HG03460 (cell line): Measurements from ENCODE around the gene GSTP1.
A peak's percentile ranks its signal among the peaks of the same experiment; 100 is the strongest.
"Not testable (repeated sequence)": the region's sequence is repeated elsewhere in the genome, so short reads cannot be mapped to it uniquely, and the experiment has no call there.

Source experiments
- ATAC-seq: cut with Tn5 transposase; IDR thresholded peaks from one replicate; pipeline ENCODE4 v1.9.1; 2021; ENCODE audit not compliant: unreplicated experiment

Gene GSTP1

GRCh38 chr11:67583247-67584204, at the start of gene GSTP1:
TSS of gene GSTP1 (plus strand) at chr11:67583812. CDS start at chr11:67583844, 32 bp downstream.
- ATAC-seq: peak; percentile 39

GRCh38 chr11:67534070-67534679, 49.4 kb upstream of the GSTP1 start:
- no peak for ATAC-seq

DNA sequence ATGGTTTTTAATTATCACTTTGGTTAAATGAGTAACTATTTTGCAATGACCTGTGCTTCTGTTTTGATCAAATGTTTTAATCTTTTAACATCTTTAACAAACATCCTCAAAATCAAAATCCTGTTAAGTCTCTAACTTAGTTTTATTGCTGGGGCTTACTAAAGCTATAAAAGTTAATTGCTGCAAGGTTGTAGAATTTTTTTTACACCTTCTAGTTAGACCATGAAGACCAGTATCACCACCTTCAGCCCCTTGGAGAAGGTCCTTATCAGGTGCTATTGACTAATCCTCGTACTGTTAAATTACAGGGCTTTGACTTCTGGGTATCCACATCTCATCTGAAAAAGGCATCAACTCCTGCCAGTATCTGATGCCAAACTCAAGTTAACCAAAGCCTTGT, 48.1 kb upstream of the GSTP1 start:
- no peak for ATAC-seq

DNA sequence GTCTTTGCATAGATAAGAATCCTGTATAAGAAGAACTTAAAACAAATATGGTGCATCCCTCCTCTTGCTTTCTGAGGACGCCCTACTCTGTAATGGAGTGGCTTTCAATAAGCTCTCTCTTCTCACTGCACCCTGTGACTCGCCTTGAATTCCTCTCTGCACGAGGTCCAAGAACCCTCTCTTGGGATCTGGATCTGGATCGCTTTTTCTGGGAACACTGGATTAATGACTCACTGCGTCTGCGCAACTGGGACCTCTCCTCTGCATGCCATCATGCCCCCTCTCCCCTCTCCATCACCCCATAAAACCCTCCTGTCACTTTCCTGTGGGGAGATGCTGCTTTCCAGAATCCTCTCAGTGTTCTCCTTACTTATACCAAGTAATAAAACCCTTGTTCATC, 45.3 kb upstream of the GSTP1 start:
- no peak for ATAC-seq

DNA sequence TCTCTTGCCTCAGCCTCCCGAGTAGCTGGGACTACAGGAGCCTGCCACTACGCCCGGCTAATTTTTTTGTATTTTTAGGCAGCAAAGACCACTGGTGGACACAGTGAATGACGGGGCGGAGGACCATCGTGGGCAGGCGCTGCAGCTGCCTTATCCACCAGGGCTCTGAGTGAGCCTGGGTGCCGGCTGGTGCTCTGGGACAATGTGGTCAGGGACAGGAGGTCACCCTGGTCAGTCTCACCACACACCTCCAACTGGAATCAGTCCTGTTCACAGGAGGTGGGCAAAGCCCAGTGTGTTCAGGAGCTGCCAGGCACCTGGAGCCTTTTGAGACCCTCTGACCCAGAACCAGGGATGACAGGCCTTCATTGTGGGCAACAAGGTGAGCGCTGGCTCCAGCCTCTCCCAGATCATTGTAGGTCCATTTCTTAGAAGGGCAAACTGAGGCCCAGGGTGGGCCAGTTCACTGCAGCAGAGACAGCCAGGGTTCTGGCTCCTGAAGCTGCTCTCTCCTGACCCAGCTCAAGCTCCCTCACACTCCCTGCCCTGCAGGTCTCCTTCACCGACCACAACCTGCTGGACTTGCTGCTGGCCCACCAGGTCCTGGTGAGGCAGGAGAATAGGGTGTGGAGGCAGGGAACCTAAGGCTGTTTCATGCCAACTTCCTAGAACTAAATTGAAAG, 44.6 kb upstream of the GSTP1 start:
- ATAC-seq: no peak

DNA sequence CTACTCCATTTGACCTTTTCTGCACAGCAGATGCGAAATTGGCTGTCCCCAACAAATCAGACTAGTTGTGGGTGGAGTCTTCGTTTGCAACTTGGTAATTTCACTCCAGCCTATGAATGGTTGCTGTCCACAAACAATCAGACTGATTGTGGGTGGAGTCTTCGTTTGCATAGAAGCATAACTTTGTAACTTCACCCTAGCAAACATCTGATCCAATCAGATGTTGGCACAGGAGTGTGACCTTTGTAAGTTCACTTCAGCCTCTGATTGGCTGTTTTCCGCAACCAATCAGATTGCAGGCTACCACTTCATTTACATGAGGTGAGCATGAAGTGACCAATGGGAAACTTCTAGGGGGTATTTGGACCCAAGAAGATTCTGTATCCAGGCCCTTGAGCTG, 44.1 kb upstream of the GSTP1 start:
- no peak for ATAC-seq

DNA sequence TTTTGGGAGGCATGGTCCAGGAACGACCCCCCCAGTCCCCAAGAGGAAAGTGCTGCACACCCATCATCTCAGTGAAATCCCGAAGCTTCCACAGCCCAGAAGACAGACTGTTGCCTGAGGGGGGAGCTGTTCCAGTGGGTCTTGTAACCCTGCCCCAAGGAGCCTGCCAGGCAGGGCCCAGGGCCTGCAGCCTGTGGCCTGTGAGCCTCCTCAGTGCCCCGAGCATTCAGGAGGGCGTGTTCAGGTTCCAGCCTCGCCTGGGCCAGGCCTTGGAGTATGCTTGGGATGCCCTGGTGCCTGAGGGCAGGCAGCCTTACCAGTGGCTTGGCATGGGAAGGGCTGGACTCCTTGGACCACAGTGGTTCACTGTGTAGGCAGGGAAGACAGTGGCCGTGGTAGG, 42.4 kb upstream of the GSTP1 start:
- ATAC-seq: no peak

GRCh38 chr11:67542169-67542568, 41.4 kb upstream of the GSTP1 start:
- no peak for ATAC-seq

DNA sequence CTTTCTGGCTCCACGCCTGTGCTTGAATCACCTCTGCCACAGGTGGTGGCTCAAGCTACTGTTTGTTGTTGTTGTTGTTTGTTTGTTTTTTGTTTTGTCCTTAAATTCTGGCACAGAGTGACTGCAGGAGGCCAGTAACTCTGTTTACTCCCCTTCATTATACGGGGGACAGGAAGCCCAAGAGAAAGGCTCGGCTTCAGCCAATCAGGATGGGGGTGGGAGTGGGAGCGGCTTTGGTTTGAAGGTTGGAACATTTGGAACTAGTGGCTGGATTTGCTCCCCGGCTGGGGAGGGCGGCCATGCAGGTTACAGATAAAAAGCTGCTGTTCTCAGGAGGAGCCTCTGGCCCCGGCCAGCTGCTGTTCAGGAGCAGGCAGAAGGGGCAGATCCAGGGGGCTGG, 40.6 kb upstream of the GSTP1 start:
- ATAC-seq: no peak

- no peak for ATAC-seq
Observed at GRCh38 chr11:67543585-67543984, 40.0 kb upstream of the GSTP1 start.

- ATAC-seq: no peak
Observed at GRCh38 chr11:67544616-67545242, 38.9 kb upstream of the GSTP1 start.

DNA sequence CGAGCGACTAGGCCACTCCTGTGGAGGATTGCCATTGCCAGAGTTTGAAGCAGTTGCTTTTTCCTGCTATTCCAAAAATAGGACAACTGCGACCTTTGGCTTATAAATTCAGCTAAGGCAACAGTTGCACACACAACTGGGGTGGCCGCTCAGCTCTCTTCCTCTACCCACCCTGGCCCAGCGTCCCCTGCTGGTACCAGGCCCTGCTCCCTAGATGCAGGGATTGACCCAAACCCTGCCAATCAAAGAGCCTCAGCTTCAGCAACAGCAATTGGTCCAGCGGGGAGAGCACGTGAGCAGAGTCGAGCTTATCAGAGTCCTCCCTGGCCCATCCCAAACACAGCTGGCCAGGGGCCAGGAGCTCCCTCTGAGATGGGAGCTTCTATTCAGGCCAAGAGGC, 38.3 kb upstream of the GSTP1 start:
- ATAC-seq: no peak

- not testable (repeated sequence) for ATAC-seq
Observed at GRCh38 chr11:67548112-67548511, 35.5 kb upstream of the GSTP1 start.

- no peak for ATAC-seq
Observed at GRCh38 chr11:67548555-67549110, 35.0 kb upstream of the GSTP1 start.

- ATAC-seq: no peak
Observed at GRCh38 chr11:67551127-67551526, 32.5 kb upstream of the GSTP1 start.

DNA sequence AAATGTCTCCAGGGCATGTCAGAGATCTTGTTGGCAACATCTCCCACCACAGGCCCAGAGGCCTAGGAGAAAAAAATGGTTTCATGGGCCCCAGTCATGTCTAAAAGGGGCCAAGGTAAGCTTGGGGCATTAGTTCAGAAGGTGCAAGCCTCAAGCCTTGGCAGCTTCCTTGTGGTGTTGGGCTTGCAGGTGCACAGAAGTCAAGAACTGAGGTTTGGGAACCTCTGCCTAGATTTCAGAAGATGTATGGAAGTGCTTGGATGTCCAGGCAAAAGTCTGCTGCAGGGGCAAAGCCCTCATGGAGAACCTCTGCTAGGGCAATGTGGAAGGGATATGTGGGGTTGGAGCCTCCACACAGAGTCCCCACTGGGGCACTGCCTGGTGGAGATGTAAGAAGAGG, 31.9 kb upstream of the GSTP1 start:
- ATAC-seq: not testable (repeated sequence)

- no peak for ATAC-seq
Observed at GRCh38 chr11:67556244-67556643, 27.4 kb upstream of the GSTP1 start.

DNA sequence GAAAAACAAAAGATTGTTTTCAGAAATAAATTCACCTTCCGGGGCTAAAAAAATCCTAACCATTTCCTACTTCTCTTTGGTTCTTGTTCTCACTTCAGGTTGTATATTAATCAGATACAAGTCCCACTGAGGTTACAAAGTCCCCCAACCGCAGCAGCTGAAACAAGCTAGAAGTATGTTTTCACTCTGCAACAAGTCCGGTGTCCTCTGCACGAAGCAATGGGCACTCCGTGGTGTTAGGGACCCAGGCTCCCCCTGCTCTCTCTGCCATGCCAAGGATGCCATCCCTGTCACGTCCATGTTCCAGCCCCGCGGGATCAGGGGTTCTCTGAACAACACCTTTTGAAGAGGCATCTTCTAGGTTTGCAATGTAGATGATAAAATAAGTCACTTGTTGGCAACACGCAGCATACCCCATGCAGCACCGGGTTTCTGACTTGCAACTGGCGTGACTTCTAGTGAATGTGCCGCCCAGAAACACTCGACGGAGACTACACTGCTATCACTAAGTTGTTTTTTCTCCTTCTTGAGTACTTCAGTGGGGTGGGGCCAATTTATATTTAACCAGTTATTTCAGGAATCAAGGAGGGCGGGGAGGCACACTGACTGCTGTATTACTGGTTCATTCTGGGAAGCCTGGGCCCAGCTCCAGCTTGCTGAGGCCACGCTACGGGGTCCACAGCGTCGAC, 25.4 kb upstream of the GSTP1 start:
- no peak for ATAC-seq

- ATAC-seq: peak; percentile 77
Observed at GRCh38 chr11:67561971-67562619, 21.5 kb upstream of the GSTP1 start.
